ENCODE results near the gene SLAIN2. TPM values are rescaled to one million over a fixed set of nuclear protein-coding genes. Genes with fewer than 3 reads are reported as not detected.

SLAIN2 gene
- 34.3 and 38.3 TPM in 2 replicates for total RNA-seq

DNA sequence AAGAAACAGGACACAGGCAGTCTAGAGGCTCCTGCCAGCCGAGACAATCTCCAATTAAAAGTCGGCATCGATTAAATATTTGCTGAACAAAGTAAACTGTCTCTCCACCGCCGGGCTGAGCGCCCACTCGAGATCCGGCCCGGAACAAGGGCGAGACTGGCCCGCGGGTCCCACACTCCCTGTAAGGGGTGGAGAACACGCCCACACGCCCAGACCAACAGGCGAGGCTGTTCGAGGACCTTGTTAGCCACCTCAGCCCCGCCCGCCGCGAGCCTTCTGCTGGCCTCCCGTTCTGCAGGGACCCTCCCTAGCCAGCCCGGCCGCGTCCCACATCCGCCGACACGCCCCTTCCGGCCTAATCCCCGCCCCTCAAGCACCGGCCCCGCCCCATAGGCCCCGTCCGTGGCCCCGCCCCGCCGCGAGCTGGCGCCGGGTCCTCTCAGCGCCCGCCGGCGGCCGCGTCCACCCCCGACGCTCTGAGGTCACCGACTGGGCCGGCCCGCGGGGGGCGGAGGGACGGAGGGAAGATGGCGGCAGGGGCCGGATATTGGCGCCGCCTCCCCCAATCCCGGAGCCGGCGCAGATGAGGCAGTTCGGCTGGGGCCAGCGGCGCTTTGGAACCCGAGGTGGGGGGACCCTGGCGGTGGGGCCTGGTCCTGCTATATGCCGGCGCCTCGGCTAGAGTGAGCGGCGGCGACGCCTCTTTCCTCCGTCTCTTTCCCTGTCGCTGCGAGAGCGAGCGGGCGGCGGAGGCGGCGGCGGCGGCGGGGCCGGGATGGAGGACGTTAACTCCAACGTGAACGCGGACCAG, at the start of gene SLAIN2:
Gene SLAIN2 (plus strand): TSS at position 565 of the 811 bp plus-strand sequence. CDS start 211 bp downstream, at position 776.

Other genes with a start within 250 kb of the SLAIN2 start
- gene TXK, start 207.3 kb upstream of the SLAIN2 start, total RNA-seq, result not detected in 2 replicates
- gene TEC, start 71.7 kb upstream of the SLAIN2 start, total RNA-seq, result 0.08 TPM in 1 of 2 replicates, not detected in the other
- gene SLC10A4, start 141.8 kb downstream of the SLAIN2 start, total RNA-seq, result not detected in 2 replicates
- gene ZAR1, start 148.7 kb downstream of the SLAIN2 start, total RNA-seq, result not detected in 2 replicates

Data from hair follicular keratinocyte (primary cell).